Measurements from ENCODE around the gene PRADC1.

The PRADC1 gene

DNA sequence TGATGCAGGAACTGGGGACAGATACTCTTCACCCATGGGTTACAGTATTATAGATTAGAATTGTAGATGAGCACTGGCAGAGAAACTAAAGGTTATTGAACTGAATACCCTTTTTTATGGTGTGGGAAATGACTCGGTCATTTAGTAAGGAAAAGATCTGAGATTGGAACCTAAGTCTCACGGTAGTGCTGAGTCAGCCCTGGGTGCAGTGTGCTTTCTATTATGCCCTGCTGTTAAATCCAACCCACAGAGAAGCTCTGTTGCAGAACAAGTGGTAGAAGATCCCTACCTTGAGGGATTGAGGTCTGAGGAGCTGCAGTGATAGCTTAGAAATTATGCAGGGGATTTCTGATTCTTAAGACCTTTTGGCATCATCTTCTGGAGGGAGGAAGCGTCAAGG lies 13.8 kb upstream of the PRADC1 start:
- TF ChIP-seq, protein P1, sequence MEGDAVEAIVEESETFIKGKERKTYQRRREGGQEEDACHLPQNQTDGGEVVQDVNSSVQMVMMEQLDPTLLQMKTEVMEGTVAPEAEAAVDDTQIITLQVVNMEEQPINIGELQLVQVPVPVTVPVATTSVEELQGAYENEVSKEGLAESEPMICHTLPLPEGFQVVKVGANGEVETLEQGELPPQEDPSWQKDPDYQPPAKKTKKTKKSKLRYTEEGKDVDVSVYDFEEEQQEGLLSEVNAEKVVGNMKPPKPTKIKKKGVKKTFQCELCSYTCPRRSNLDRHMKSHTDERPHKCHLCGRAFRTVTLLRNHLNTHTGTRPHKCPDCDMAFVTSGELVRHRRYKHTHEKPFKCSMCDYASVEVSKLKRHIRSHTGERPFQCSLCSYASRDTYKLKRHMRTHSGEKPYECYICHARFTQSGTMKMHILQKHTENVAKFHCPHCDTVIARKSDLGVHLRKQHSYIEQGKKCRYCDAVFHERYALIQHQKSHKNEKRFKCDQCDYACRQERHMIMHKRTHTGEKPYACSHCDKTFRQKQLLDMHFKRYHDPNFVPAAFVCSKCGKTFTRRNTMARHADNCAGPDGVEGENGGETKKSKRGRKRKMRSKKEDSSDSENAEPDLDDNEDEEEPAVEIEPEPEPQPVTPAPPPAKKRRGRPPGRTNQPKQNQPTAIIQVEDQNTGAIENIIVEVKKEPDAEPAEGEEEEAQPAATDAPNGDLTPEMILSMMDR (IDR thresholded peaks at IDR 0.05; ENCODE audit: control insufficient read depth, extremely low read depth, insufficient read depth), result no peak
- DNase-seq (ENCODE audit: low read depth), result no peak
- no peak overlapping the region for H3K4me3 ChIP-seq (ENCODE audit: low read depth, low read length)

DNA sequence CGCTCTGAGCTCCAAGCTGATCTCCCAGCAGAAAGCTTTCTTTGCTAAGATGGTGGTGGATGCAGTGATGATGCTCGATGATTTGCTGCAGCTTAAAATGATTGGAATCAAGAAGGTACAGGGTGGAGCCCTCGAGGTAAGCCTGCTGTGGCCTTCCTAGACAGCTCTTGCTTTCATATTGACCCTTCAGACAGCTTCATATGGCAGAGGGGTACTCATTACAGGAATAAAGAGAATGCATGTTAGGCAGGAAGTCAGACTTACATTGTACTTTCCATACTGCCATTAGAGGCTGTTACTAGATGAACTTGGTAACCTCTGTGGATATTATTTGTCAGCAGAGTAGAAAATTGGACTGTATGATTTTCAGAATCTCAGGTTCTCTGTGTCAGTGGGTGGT lies 11.5 kb upstream of the PRADC1 start:
- TF ChIP-seq, protein P1 (IDR thresholded peaks at IDR 0.05; ENCODE audit: control insufficient read depth, extremely low read depth, insufficient read depth), result no peak

DNA sequence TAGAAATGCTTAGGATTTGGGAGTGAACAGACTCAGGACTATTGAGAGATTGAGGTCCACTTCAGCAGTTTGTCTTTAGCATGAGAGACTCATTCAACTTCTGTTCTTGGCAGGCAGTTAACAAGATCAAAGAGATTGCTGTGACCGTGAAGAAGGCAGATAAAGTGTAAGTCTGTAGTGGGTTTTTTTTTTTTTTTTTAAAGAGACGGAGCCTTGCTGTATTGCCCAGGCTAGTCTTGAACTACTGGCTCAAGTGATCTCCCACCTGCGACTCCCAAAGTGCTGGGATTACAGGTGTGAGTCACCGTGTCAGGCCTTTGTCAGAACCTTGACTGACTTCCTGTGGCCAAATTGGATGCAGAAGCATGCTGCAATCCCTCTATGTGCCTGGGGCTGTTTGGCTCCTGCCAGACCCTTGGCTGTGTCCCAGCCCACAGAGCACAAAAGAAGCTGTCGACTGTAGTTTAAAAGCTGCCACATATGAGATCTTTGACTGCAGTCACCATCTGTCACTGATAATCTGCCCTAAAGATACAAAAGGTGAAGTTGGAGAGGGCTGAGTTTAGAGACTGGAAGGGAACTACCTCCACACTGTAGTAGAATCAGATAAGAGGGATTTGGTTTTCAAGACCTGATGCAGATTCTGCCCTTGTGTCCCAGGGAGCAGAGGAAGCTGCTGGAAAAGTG lies 11.0 kb upstream of the PRADC1 start:
- DNase-seq (ENCODE audit: low read depth), result no peak
- no peak overlapping the region for H3K4me3 ChIP-seq (ENCODE audit: low read depth, low read length)
- TF ChIP-seq, protein P1 (IDR thresholded peaks at IDR 0.05; ENCODE audit: control insufficient read depth, extremely low read depth, insufficient read depth), result no peak

More for the DNA sequence above, 11.5 kb upstream of the PRADC1 start:
- H3K4me3 ChIP-seq (ENCODE audit: low read depth, low read length), result no peak overlapping the region
- no peak for DNase-seq (ENCODE audit: low read depth)

DNA sequence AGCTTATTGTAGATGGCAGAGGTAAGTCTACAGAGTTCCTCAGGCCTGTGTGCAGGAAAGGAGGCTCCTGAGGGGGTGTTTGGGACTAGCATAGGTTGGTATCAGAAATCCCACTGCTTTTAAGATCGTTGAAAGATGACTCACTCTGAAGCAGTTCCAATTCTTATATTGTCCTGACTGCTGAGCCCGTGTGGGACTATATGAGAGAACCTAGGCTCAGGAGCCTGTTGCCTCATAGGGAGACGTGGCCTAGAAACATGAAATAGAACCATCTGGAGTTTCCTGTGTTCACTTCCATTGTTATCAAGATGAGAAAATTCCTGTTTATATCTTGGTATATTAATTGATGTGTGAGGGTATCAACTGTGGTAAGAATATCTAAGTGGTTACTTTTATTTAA lies 6.7 kb upstream of the PRADC1 start:
- no peak overlapping the region for H3K4me3 ChIP-seq (ENCODE audit: low read depth, low read length)
- no peak for DNase-seq (ENCODE audit: low read depth)
- TF ChIP-seq, protein P1 (IDR thresholded peaks at IDR 0.05; ENCODE audit: control insufficient read depth, extremely low read depth, insufficient read depth), result no peak

DNA sequence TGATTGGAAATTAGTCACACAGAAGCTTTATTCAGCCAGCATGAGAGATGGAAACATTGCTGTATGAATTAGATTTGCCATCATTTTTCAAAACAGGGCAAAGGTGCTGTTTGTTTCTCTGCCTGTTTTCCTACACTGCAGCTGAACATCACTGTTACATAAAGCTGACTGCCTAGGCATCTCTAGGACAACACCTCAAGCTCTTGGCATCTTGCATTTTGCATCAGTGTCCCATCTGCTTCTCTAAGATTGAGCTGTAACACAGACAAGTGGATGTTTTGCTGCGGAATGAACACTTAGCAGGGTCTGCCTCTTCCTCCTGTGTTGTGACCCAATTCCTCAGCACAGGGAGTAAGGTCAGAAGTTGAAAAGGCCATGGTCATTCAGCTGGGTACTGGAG lies 5.9 kb upstream of the PRADC1 start:
- TF ChIP-seq, protein P1 (IDR thresholded peaks at IDR 0.05; ENCODE audit: control insufficient read depth, extremely low read depth, insufficient read depth), result no peak
- no peak for DNase-seq (ENCODE audit: low read depth)
- H3K4me3 ChIP-seq (ENCODE audit: low read depth, low read length), result no peak overlapping the region

DNA sequence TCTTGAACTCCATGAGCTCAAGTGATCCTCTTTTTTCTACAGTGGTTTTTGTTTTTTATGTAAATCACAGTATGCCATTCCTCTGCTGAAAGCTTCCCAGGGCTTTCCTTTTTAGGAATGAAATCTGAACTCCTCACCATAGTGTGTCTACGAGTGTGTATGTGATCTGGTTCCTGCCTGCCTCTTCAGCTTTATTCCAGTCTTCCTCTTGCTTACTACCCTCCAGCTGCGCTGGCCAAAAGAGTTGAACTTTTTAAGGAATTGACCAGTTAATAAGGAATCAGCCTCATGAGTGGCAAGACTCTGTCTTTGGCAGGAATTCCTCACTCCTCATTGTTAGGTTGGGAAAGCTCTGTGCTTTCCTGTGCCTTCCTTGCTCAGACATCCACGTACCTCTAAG lies 5.1 kb upstream of the PRADC1 start:
- DNase-seq (ENCODE audit: low read depth), result no peak
- TF ChIP-seq, protein P1 (IDR thresholded peaks at IDR 0.05; ENCODE audit: control insufficient read depth, extremely low read depth, insufficient read depth), result no peak
- no peak overlapping the region for H3K4me3 ChIP-seq (ENCODE audit: low read depth, low read length)

DNA sequence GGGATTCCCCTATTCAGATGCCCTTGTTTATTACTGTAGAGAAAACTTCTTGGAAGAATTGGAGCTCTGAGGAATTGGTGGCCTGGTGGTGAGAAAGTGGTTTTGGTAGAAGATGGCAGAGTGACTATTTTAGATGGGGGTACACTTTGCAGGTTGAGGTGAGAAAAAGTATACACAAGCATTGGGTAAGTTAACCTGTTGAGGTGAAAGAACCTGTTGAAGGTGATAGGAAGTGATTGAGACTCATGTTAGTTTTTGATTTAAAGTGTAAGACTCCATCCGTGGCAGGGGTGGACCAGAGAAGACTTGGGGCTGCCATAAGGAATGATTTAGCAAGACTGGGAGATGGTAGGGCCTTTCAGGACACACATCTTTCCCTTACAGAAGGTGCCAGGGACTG lies 4.1 kb upstream of the PRADC1 start:
- no peak for DNase-seq (ENCODE audit: low read depth)
- TF ChIP-seq, protein P1 (IDR thresholded peaks at IDR 0.05; ENCODE audit: control insufficient read depth, extremely low read depth, insufficient read depth), result no peak
- no peak overlapping the region for H3K4me3 ChIP-seq (ENCODE audit: low read depth, low read length)

Data from LNCaP clone FGC (cell line).